MM.1S (cell line): ENCODE results near the gene PIK3C3.

Experiments used
- EZH2 ChIP-seq: fragments of 300-600 bp; sonication (generic); optimal IDR thresholded peaks from 2 replicates; pipeline ENCODE3; 2017; ENCODE audit warnings: low read depth, mild to moderate bottlenecking, antibody characterized with exemption, low read length, mixed read lengths
- TF ChIP-seq, protein P1 (sequence below): fragments of 300-600 bp; sonication (generic); IDR thresholded peaks from 2 replicates; pipeline ENCODE4 v1.5.1; 2016; ENCODE audit warnings: antibody characterized with exemption, low read length, mixed read lengths

GRCh38 chr18:41993151-41993550, 38.1 kb downstream of the PIK3C3 start:
- TF ChIP-seq, protein P1, sequence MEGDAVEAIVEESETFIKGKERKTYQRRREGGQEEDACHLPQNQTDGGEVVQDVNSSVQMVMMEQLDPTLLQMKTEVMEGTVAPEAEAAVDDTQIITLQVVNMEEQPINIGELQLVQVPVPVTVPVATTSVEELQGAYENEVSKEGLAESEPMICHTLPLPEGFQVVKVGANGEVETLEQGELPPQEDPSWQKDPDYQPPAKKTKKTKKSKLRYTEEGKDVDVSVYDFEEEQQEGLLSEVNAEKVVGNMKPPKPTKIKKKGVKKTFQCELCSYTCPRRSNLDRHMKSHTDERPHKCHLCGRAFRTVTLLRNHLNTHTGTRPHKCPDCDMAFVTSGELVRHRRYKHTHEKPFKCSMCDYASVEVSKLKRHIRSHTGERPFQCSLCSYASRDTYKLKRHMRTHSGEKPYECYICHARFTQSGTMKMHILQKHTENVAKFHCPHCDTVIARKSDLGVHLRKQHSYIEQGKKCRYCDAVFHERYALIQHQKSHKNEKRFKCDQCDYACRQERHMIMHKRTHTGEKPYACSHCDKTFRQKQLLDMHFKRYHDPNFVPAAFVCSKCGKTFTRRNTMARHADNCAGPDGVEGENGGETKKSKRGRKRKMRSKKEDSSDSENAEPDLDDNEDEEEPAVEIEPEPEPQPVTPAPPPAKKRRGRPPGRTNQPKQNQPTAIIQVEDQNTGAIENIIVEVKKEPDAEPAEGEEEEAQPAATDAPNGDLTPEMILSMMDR = no peak
- no peak for TF ChIP-seq EZH2
